ENCODE measurements around the gene PCSK6.
A peak's percentile ranks its signal among the peaks of the same experiment; 100 is the strongest.

The PCSK6 gene

GRCh38 chr15:101498717-101499480 lies 9.4 kb upstream of the PCSK6 start:
- no peak for DNase-seq

- no peak for DNase-seq
Observed at GRCh38 chr15:101498076-101498716, 8.7 kb upstream of the PCSK6 start.

GRCh38 chr15:101497484-101498034 lies 8.1 kb upstream of the PCSK6 start:
- no peak for DNase-seq

- no peak for DNase-seq
Observed at GRCh38 chr15:101497017-101497416, 7.5 kb upstream of the PCSK6 start.

GRCh38 chr15:101496198-101496986 lies 6.9 kb upstream of the PCSK6 start:
- no peak for DNase-seq

- DNase-seq, result no peak
Observed at GRCh38 chr15:101495334-101496197, 6.1 kb upstream of the PCSK6 start.

- no peak for DNase-seq
Observed at GRCh38 chr15:101494251-101494796, 4.8 kb upstream of the PCSK6 start.

GRCh38 chr15:101492766-101493692 lies 3.5 kb upstream of the PCSK6 start:
- no peak for DNase-seq

GRCh38 chr15:101491734-101492640 lies 2.5 kb upstream of the PCSK6 start:
- DNase-seq, result no peak

GRCh38 chr15:101490922-101491733 lies 1.6 kb upstream of the PCSK6 start:
- DNase-seq, result no peak

GRCh38 chr15:101490408-101490891 lies 943 bp upstream of the PCSK6 start:
- DNase-seq, result no peak

- no peak for DNase-seq
Observed at GRCh38 chr15:101489237-101489598, 289 bp downstream of the PCSK6 start.

- no peak for DNase-seq
Observed at GRCh38 chr15:101488300-101489164, 975 bp downstream of the PCSK6 start.

GRCh38 chr15:101486696-101487459 lies 2.6 kb downstream of the PCSK6 start:
- no peak for DNase-seq

GRCh38 chr15:101483462-101483861 lies 6.0 kb downstream of the PCSK6 start:
- DNase-seq, result no peak

- DNase-seq, result peak; percentile 12
Observed at GRCh38 chr15:101482526-101483371, 6.8 kb downstream of the PCSK6 start.
